Mesendoderm (in vitro differentiated cells): ENCODE data around the gene BCO2.

ENCODE experiments used
- DNase-seq: peaks from one replicate; pipeline ENCODE4 v3.0.0; 2013
- H2AK5ac ChIP-seq: 2 replicates; pipeline ENCODE4 v1.6.1; 2013; ENCODE audit warnings: low read length, inconsistent platforms
- H2BK120ac ChIP-seq: 2 replicates; pipeline ENCODE4 v1.6.1; 2013; ENCODE audit warnings: low read depth, mild to moderate bottlenecking, low read length, moderate library complexity, mixed read lengths
- H2BK15ac ChIP-seq: replicated peaks from 2 replicates; pipeline ENCODE4 v1.6.1; 2013; ENCODE audit warnings: low read depth, mild to moderate bottlenecking, moderate library complexity
- H2BK5ac ChIP-seq: 2 replicates; pipeline ENCODE4 v1.6.1; 2013; ENCODE audit warnings: low read length, inconsistent platforms
- H3K18ac ChIP-seq: 2 replicates; pipeline ENCODE4 v1.6.1; 2013; ENCODE audit warnings: mild to moderate bottlenecking, low read length, mixed read lengths
- H3K23ac ChIP-seq: one replicate; pipeline ENCODE4 v1.6.1; 2013; ENCODE audit warnings: low read length
- H3K27ac ChIP-seq: 2 replicates; pipeline ENCODE4 v1.5.1; 2013; ENCODE audit warnings: low read depth, mild to moderate bottlenecking, inconsistent platforms, low read length, moderate library complexity
- H3K27me3 ChIP-seq: 2 replicates; pipeline ENCODE4 v1.6.1; 2013; ENCODE audit warnings: low read length, control low read depth, mild to moderate bottlenecking, inconsistent platforms; ENCODE audit not compliant: insufficient read depth, poor library complexity
- H3K36me3 ChIP-seq: 2 replicates; pipeline ENCODE4 v1.6.1; 2013; ENCODE audit warnings: low read length, inconsistent platforms; ENCODE audit not compliant: control insufficient read depth, insufficient read depth
- H3K4ac ChIP-seq: one replicate; pipeline ENCODE4 v1.6.1; 2013; ENCODE audit warnings: low read depth, mild to moderate bottlenecking, low read length, moderate library complexity
- H3K4me1 ChIP-seq: 2 replicates; pipeline ENCODE4 v1.6.1; 2013; ENCODE audit warnings: low read depth, low read length, inconsistent platforms; ENCODE audit not compliant: control insufficient read depth
- H3K4me2 ChIP-seq: 2 replicates; pipeline ENCODE4 v1.6.1; 2013; ENCODE audit warnings: low read length
- H3K4me3 ChIP-seq: 2 replicates; pipeline ENCODE4 v1.5.1; 2013; ENCODE audit warnings: mild to moderate bottlenecking, low read length
- H3K56ac ChIP-seq: one replicate; pipeline ENCODE4 v1.6.1; 2013; ENCODE audit warnings: low read length
- H3K79me1 ChIP-seq: 2 replicates; pipeline ENCODE4 v1.6.1; 2013; ENCODE audit warnings: low read length, inconsistent platforms
- H3K79me2 ChIP-seq: 2 replicates; pipeline ENCODE4 v1.6.1; 2013; ENCODE audit warnings: mild to moderate bottlenecking, low read length; ENCODE audit not compliant: control insufficient read depth, insufficient read depth
- H3K9ac ChIP-seq: 2 replicates; pipeline ENCODE4 v1.6.1; 2013; ENCODE audit warnings: low read length, inconsistent platforms
- H4K5ac ChIP-seq: one replicate; pipeline ENCODE4 v1.6.1; 2013; ENCODE audit warnings: low read length
- H4K8ac ChIP-seq: one replicate; pipeline ENCODE4 v1.6.1; 2013; ENCODE audit warnings: low read depth, mild to moderate bottlenecking, control low read depth, low read length, moderate library complexity
- WGBS: extraction: QIAGEN DNeasy Blood & Tissue Kit; methylation state at CpG from one replicate; pipeline ENCODE4 v1.1.7; 2013; ENCODE audit warnings: low lambda C conversion rate, missing lambda C conversion rate; ENCODE audit not compliant: insufficient coverage; ENCODE audit errors: extremely low coverage; 5-methylcytosine and 5-hydroxymethylcytosine counted together

Gene BCO2

GRCh38 chr11:112247201-112247600, 71.9 kb downstream of the BCO2 start:
- Histone ChIP-seq H2BK15ac (no peak overlapping the region), H4K5ac (no peak overlapping the region), H3K9ac (no peak overlapping the region), H3K79me1 (no peaks in the 10 kb centered on the region), H3K4ac (no peak overlapping the region), H4K8ac (no peak overlapping the region), H3K56ac (no peak overlapping the region), H2BK5ac (no peak overlapping the region), H3K27ac (no peak overlapping the region), H3K4me3 (no peak overlapping the region), H2AK5ac (no peak overlapping the region), H3K36me3 (no peaks in the 10 kb centered on the region), H3K4me1 (no peaks in the 10 kb centered on the region), H2BK120ac (no peak overlapping the region), H3K23ac (no peak overlapping the region), H3K79me2 (no peaks in the 10 kb centered on the region), H3K18ac (no peak overlapping the region), H3K27me3 (no peaks in the 10 kb centered on the region), H3K4me2 (no peak overlapping the region)
- no peak for DNase-seq
- WGBS: no CpG with 5 or more reads among the region's 4 CpGs

GRCh38 chr11:112248201-112248600, 72.9 kb downstream of the BCO2 start:
- Histone ChIP-seq H2AK5ac (no peak overlapping the region), H3K36me3 (no peaks in the 10 kb centered on the region), H4K8ac (no peak overlapping the region), H3K79me1 (no peaks in the 10 kb centered on the region), H2BK5ac (no peak overlapping the region), H3K27ac (no peak overlapping the region), H3K27me3 (no peaks in the 10 kb centered on the region), H3K4me1 (no peaks in the 10 kb centered on the region), H2BK120ac (no peak overlapping the region), H2BK15ac (no peak overlapping the region), H4K5ac (no peak overlapping the region), H3K4ac (no peak overlapping the region), H3K9ac (no peak overlapping the region), H3K18ac (no peak overlapping the region), H3K79me2 (no peaks in the 10 kb centered on the region), H3K4me2 (no peak overlapping the region), H3K56ac (no peak overlapping the region), H3K23ac (no peak overlapping the region), H3K4me3 (no peak overlapping the region)
- no peak for DNase-seq
- no CpG with 5 or more reads among the region's 2 CpGs for WGBS

DNA sequence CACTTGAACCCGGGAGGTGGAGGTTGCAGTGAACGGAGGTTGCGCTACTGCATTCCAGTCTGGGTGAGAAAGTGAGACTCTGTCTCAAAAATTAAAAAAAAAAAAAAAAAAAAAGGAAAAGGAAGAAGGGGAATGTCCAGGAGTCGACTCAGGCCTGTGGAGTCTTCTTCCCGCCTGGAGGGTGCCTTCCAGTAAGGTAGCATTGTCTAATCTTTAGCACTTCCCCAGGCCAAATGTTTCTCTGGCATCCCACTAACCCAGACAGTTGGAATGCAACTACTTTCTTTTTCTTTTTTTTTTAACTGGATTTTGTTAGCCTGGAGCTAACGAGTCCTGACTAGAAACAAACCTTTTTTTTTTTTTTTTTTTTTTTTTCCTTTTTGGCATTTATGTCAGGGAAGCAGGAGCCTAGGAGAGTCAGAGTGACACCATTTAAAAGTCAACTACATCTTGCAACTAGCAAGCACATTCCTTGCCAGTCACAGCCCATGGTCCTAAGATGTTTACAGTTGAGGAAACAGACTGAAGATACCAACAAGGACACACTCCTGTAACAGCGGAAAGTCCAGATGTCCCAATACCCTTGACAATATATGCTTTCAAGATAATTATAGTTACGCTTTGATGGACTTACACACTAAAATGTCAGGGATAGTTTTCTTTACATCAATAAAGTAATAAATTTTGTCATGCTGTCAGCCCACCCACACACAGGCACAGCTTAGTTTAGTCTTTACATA, 74.7 kb downstream of the BCO2 start:
- DNase-seq: peak; percentile 44
- WGBS: no CpG with 5 or more reads among the region's 8 CpGs

GRCh38 chr11:112253605-112254242, 78.4 kb downstream of the BCO2 start:
- Histone ChIP-seq H3K36me3 (no peaks in the 10 kb centered on the region), H3K79me2 (no peaks in the 10 kb centered on the region), H2BK5ac (no peak overlapping the region), H3K27ac (no peak overlapping the region), H4K8ac (no peak overlapping the region), H2BK120ac (no peak overlapping the region), H3K4me2 (no peak overlapping the region), H3K27me3 (no peaks in the 10 kb centered on the region), H3K23ac (no peak overlapping the region), H2BK15ac (no peak overlapping the region), H3K79me1 (no peaks in the 10 kb centered on the region), H3K56ac (no peak overlapping the region), H3K18ac (no peak overlapping the region), H3K4me3 (no peak overlapping the region), H2AK5ac (no peak overlapping the region), H3K9ac (no peak overlapping the region), H3K4me1 (no peaks in the 10 kb centered on the region), H4K5ac (no peak overlapping the region), H3K4ac (no peak overlapping the region)
- WGBS: no CpG with 5 or more reads among the region's 3 CpGs
- DNase-seq: peak; percentile 22

More for the DNA sequence above, 74.7 kb downstream of the BCO2 start:
- Histone ChIP-seq H4K5ac (no peak overlapping the region), H3K56ac (no peak overlapping the region), H3K79me2 (no peaks in the 10 kb centered on the region), H3K4me2 (no peak overlapping the region), H3K23ac (no peak overlapping the region), H3K4ac (no peak overlapping the region), H2BK5ac (no peak overlapping the region), H2BK15ac (no peak overlapping the region), H3K9ac (no peak overlapping the region), H4K8ac (no peak overlapping the region), H3K36me3 (no peaks in the 10 kb centered on the region), H3K4me3 (no peak overlapping the region), H3K79me1 (no peaks in the 10 kb centered on the region), H3K18ac (no peak overlapping the region), H2BK120ac (no peak overlapping the region), H3K27ac (no peak overlapping the region), H2AK5ac (no peak overlapping the region), H3K27me3 (no peaks in the 10 kb centered on the region), H3K4me1 (no peaks in the 10 kb centered on the region)

DNA sequence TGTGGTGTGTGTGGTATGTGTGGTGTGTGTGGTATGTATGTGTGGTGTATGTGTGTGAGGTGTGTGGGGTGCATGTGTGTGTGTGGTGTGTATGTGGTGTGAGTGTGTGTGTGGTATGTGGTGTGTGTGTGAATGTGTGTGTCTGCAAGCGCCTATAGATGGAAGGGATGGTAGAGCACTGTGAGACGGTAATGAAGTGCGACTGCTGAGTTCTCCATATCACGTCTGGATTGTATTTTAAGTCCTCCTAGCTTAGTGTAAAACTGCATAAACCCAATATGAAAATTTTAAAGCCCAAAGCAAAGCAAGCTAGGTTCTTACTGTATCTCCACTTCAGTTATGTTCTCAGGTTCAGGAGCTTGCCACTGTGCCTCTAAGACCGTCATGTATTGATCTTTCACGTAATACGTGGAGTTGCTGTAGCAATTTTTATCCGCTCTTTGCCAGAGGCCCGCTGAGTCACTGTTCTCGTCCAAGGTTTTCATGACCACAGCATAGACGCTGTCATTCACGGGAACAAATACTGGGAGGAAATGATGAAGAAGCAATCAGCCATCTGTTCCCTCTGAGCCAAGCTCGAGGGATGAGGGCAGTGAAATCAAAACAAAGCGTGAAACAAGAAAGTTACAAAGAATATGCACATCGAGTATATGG, 79.9 kb downstream of the BCO2 start:
- H3K4me3 ChIP-seq: no peak overlapping the region
- H3K4me1 ChIP-seq: no peaks in the 10 kb centered on the region
- no peaks in the 10 kb centered on the region for H3K36me3 ChIP-seq
- H3K23ac ChIP-seq: no peak overlapping the region
- no peak overlapping the region for H2AK5ac ChIP-seq
- 100% methylated on average over 1 of the region's 15 CpGs for WGBS
- H3K79me2 ChIP-seq: no peaks in the 10 kb centered on the region
- no peak for DNase-seq
- H3K9ac ChIP-seq: no peak overlapping the region
- H3K4ac ChIP-seq: no peak overlapping the region
- no peak overlapping the region for H4K5ac ChIP-seq
- H3K4me2 ChIP-seq: no peak overlapping the region
- no peak overlapping the region for H2BK15ac ChIP-seq
- H3K18ac ChIP-seq: no peak overlapping the region
- no peaks in the 10 kb centered on the region for H3K27me3 ChIP-seq
- H3K79me1 ChIP-seq: no peaks in the 10 kb centered on the region
- no peak overlapping the region for H3K56ac ChIP-seq
- no peak overlapping the region for H2BK5ac ChIP-seq
- no peak overlapping the region for H4K8ac ChIP-seq
- H2BK120ac ChIP-seq: no peak overlapping the region
- H3K27ac ChIP-seq: no peak overlapping the region
